Loucy (cell line): Measurements from ENCODE around the gene DND1.
A peak's percentile ranks its signal among the peaks of the same experiment; 100 is the strongest.

Experiments used
- H2AFZ ChIP-seq: fragments of 200-600 bp; sonication (generic); 2 replicates; pipeline ENCODE4 v1.6.0; 2016; ENCODE audit warnings: antibody characterized with exemption, mild to moderate bottlenecking, low read length, moderate library complexity
- H3F3A ChIP-seq: fragments of 200-600 bp; 2 replicates; pipeline ENCODE4 v1.6.0; 2016; ENCODE audit warnings: antibody characterized with exemption, low read depth, mild to moderate bottlenecking
- H3K27me3 ChIP-seq: fragments of 200-600 bp; sonication (generic); 2 replicates; pipeline ENCODE4 v1.6.1; 2014; ENCODE audit warnings: low read length, mild to moderate bottlenecking; ENCODE audit not compliant: insufficient read depth, poor library complexity, severe bottlenecking
- H3K36me3 ChIP-seq: fragments of 200-600 bp; sonication (generic); 2 replicates; pipeline ENCODE4 v1.6.1; 2016; ENCODE audit warnings: low read length; ENCODE audit not compliant: insufficient read depth
- H3K4me1 ChIP-seq: fragments of 200-600 bp; sonication (generic); 2 replicates; pipeline ENCODE4 v1.5.1; 2014; ENCODE audit warnings: low read length, mild to moderate bottlenecking; ENCODE audit not compliant: insufficient read depth, poor library complexity, severe bottlenecking
- H3K4me2 ChIP-seq: fragments of 200-600 bp; sonication (generic); 2 replicates; pipeline ENCODE4 v1.6.0; 2014; ENCODE audit warnings: antibody characterized with exemption, low read length, low read depth, mild to moderate bottlenecking; ENCODE audit not compliant: poor library complexity, severe bottlenecking
- H3K4me3 ChIP-seq: fragments of 200-600 bp; sonication (generic); 2 replicates; pipeline ENCODE4 v1.5.1; 2014; ENCODE audit warnings: low read length, mild to moderate bottlenecking, mixed read lengths; ENCODE audit not compliant: poor library complexity, severe bottlenecking
- H3K79me2 ChIP-seq: fragments of 200-600 bp; sonication (generic); 2 replicates; pipeline ENCODE4 v1.6.1; 2014; ENCODE audit warnings: low read length; ENCODE audit not compliant: insufficient read depth
- H3K9ac ChIP-seq: fragments of 200-600 bp; sonication (generic); 2 replicates; pipeline ENCODE4 v1.6.0; 2014; ENCODE audit warnings: mild to moderate bottlenecking, low read depth, low read length, moderate library complexity; ENCODE audit not compliant: poor library complexity, severe bottlenecking
- H3K9me2 ChIP-seq: fragments of 200-600 bp; sonication (generic); replicated peaks from 2 replicates; pipeline ENCODE4 v1.6.1; 2016; ENCODE audit warnings: low read depth, low read length, mixed read lengths
- H3K9me3 ChIP-seq: fragments of 200-600 bp; sonication (generic); 2 replicates; pipeline ENCODE4 v1.6.1; 2014; ENCODE audit warnings: mild to moderate bottlenecking, antibody characterized with exemption, low read length, low read depth; ENCODE audit not compliant: insufficient read depth
- H4K20me1 ChIP-seq: fragments of 200-600 bp; sonication (generic); 2 replicates; pipeline ENCODE4 v1.6.0; 2014; ENCODE audit warnings: antibody characterized with exemption, low read length, mild to moderate bottlenecking; ENCODE audit not compliant: insufficient read depth, poor library complexity, severe bottlenecking
- EZH2phosphoT487 ChIP-seq: fragments of 200-600 bp; IDR thresholded peaks from 2 replicates; pipeline ENCODE4 v1.6.1; 2018; ENCODE audit warnings: antibody characterized with exemption, mild to moderate bottlenecking, moderate library complexity, borderline replicate concordance
- TF ChIP-seq, protein P1 (sequence below): fragments of 200-600 bp; sonication (generic); conservative IDR thresholded peaks from 2 replicates; pipeline ENCODE4 v1.5.1; 2014; ENCODE audit warnings: mild to moderate bottlenecking, antibody characterized with exemption, low read length

Gene DND1

DNA sequence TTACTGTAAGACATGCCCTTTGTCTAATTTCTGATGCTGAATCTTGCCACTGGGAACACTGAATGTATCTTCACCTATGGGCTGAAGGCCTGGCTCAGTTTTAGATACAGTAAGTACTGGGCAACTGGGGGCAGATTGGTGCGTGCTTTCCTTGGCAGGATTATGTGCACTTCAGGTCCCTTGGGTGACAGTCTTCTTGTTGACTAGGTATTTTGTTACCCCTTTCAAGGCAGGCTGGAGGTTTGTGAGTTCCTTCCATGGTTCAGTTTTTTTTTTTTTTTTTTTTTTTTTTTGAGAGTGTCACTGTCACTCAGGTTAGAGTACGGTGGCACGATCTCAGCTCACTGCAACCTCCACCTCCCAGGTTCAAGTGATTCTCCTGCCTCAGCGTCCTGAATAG lies 34.4 kb upstream of the DND1 start:
- Histone ChIP-seq H2AFZ (no peak overlapping the region), H3K79me2 (no peaks in the 10 kb centered on the region), H3K4me3 (no peak overlapping the region), H3K4me1 (peaks cover 6% of the 10 kb centered on the region), H3K27me3 (no peaks in the 10 kb centered on the region), H3F3A (peaks cover 11% of the 10 kb centered on the region; the same call in 1 of the 2 replicates), H3K9ac (no peak overlapping the region), H3K9me2 (no peaks in the 10 kb centered on the region), H3K4me2 (no peak overlapping the region), H3K9me3 (no peaks in the 10 kb centered on the region), H3K36me3 (peaks cover 38% of the 10 kb centered on the region), H4K20me1 (no peaks in the 10 kb centered on the region)
- TF ChIP-seq, protein P1, sequence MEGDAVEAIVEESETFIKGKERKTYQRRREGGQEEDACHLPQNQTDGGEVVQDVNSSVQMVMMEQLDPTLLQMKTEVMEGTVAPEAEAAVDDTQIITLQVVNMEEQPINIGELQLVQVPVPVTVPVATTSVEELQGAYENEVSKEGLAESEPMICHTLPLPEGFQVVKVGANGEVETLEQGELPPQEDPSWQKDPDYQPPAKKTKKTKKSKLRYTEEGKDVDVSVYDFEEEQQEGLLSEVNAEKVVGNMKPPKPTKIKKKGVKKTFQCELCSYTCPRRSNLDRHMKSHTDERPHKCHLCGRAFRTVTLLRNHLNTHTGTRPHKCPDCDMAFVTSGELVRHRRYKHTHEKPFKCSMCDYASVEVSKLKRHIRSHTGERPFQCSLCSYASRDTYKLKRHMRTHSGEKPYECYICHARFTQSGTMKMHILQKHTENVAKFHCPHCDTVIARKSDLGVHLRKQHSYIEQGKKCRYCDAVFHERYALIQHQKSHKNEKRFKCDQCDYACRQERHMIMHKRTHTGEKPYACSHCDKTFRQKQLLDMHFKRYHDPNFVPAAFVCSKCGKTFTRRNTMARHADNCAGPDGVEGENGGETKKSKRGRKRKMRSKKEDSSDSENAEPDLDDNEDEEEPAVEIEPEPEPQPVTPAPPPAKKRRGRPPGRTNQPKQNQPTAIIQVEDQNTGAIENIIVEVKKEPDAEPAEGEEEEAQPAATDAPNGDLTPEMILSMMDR: no peak
- TF ChIP-seq EZH2phosphoT487: no peak

DNA sequence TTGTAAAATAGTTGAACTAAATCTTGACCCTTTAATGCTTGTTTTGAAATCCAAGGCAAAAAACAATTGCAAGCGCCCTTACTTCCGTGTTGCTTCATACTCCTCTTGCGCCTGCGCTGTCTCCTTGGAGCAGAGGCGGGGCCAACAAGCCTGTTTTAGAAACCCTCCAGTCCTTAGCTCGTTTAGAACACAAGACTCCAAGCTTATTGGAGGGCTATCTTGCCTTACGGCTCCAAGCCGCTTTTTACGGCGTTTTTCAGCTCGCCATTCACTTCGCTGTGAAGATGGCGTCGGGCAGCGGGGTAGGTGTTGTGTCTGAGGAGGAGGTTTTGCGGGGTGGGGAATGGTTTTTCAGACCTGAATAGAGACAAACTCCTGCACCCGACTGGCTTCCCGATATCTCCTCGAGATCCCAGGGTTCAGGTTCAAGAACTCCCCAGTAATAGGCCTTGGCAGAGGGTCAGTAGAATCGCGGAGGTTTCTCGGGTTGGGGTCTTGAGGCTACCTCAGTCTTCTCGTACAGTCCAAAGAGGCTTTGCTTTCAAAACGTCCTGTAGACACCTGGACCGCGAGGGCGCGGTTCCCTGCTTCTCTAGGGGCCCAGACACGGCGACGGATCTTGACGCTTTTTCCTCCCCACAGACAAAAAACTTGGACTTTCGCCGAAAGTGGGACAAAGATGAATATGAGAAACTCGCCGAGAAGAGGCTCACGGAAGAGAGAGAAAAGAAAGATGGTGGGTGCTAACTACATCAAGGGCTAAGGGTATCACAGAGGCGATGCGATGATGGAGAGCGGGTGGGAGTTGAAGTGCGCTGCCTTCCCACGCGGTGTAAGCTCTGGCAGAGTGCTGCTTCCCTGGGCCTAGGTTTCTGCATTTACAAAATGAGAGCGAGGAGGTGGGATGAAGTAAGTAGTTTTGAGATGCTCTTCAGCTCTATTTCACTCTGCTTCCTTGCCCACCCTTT lies 27.1 kb upstream of the DND1 start, which contains the start of gene ZMAT2:
TSS of gene ZMAT2 (plus strand) at position 271 of the 968 bp plus-strand sequence. CDS start at position 285, 14 bp downstream.
- Histone ChIP-seq H2AFZ (peak within 1 kb of the TSS; percentile 58), H3K4me1 (peaks cover 17% of the 10 kb centered on the region), H3K79me2 (peaks cover 20% of the 10 kb centered on the region)

DNA sequence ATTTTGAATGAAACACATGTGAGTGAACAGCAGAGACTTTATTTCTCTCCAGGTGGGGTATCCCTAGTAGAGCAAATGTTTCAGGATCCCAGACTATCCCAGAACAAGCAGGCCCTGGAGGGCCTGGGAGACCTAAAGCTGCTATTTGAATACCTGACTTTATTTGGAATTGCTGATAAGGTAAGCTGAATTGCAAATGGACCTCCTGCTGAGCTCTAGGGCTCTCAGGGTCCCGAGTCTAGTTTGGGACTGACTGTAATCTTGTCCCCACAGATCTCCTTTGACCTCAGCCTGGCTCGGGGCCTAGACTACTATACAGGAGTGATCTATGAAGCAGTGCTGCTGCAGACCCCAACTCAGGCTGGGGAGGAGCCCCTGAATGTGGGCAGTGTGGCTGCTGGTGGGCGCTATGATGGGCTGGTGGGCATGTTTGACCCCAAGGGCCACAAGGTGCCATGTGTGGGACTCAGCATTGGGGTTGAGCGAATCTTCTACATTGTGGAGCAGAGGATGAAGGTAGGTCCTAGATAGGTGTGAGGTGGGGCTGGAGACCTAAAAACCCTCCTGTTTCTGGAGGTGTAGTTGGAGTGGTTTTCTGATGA lies 23.6 kb upstream of the DND1 start:
- H3F3A ChIP-seq: no peaks in the 10 kb centered on the region
- H3K9me2 ChIP-seq: no peaks in the 10 kb centered on the region
- H2AFZ ChIP-seq: no peak overlapping the region
- H3K36me3 ChIP-seq: peaks cover 47% of the 10 kb centered on the region; the same call in 1 of the 2 replicates
- peaks cover 46% of the 10 kb centered on the region for H3K79me2 ChIP-seq
- no peak for TF ChIP-seq EZH2phosphoT487
- TF ChIP-seq, protein P1: no peak
- H3K4me2 ChIP-seq: no peak overlapping the region
- H3K9me3 ChIP-seq: no peaks in the 10 kb centered on the region
- no peak overlapping the region for H3K4me3 ChIP-seq
- H3K9ac ChIP-seq: no peak overlapping the region
- H4K20me1 ChIP-seq: peaks cover 20% of the 10 kb centered on the region
- peaks cover 21% of the 10 kb centered on the region for H3K4me1 ChIP-seq
- no peaks in the 10 kb centered on the region for H3K27me3 ChIP-seq

More for the DNA sequence above, 27.1 kb upstream of the DND1 start, which contains the start of gene ZMAT2:
- Histone ChIP-seq H3K9ac (peak within 1 kb of the TSS; percentile 78), H3F3A (no peaks in the 10 kb centered on the region), H3K9me2 (no peaks in the 10 kb centered on the region), H3K4me3 (peak within 1 kb of the TSS; percentile 86), H3K9me3 (no peaks in the 10 kb centered on the region), H4K20me1 (peaks cover 12% of the 10 kb centered on the region), H3K36me3 (peaks cover 70% of the 10 kb centered on the region), H3K27me3 (no peaks in the 10 kb centered on the region), H3K4me2 (peak within 1 kb of the TSS; percentile 98)
- TF ChIP-seq, protein P1: no peak
- no peak for TF ChIP-seq EZH2phosphoT487
